Kidney epithelial cell (primary cell): Measurements from ENCODE around the gene HOXA1. TPM values are rescaled to one million over a fixed set of nuclear protein-coding genes. Genes with fewer than 3 reads are reported as not detected.
A peak's percentile ranks its signal among the peaks of the same experiment; 100 is the strongest.

ENCODE experiments used
- DNase-seq: peaks from one replicate; pipeline ENCODE4 v3.0.0-alpha.2; 2010; ENCODE audit warnings: low read depth
- H3K27me3 ChIP-seq: 2 replicates; pipeline ENCODE4 v1.6.0; 2011; ENCODE audit warnings: low read length; ENCODE audit not compliant: control insufficient read depth, insufficient read depth
- H3K36me3 ChIP-seq: 2 replicates; pipeline ENCODE4 v1.5.1; 2011; ENCODE audit warnings: low read length; ENCODE audit not compliant: control insufficient read depth, insufficient read depth
- H3K4me3 ChIP-seq: 2 replicates; pipeline ENCODE4 v1.5.1; 2011; ENCODE audit warnings: low read depth, mild to moderate bottlenecking, control low read depth, low read length
- total RNA-seq: library from RNA; depleted of rRNA; stranded (reverse); fragments of >200 nt; gene quantifications from 2 replicates; pipeline ENCODE4 v1.2.3, GENCODE V29; 2015
- TF ChIP-seq, protein P1 (sequence below): IDR thresholded peaks from 2 replicates; pipeline ENCODE4 v1.5.1; 2011; ENCODE audit warnings: mild to moderate bottlenecking, moderate library complexity, low read length, control low read depth, inconsistent platforms; ENCODE audit not compliant: insufficient read depth, poor library complexity, severe bottlenecking

HOXA1 gene
- total RNA-seq, 1 donor from 2014 or later = 4.3 TPM

DNA sequence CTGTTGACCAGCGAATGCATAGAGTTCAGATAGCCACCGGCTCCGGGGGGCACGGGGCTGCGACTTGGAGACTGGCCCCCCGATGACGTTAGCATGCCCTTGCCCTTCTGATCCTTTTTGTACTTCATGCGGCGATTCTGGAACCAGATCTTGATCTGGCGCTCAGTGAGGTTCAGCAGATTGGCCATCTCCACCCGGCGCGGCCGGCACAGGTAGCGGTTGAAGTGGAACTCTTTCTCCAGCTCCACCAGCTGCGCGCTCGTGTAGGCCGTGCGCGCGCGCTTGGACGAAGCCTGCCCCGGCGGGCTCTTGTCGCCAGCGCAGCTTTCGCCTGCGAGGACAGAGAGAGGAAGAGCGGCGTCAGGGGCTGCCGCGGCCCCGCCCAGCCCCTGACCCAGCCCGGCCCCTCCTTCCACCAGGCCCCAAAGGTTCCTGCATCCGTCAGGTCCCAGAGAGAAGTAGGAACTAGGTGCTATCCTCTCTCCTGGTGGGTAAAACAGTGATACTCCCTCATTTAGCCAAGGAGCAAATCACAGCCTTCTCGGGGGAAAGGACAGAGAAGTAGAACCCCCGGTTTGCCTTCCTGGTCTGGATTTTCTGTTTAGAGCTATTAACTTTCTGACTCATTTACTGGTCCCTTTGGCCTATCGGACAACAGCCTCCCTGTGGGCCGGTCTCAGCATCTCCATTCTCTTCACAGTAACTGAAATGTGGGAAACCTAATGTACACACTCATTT, 12.8 kb upstream of the HOXA1 start:
- H3K27me3 ChIP-seq = no peaks in the 10 kb centered on the region
- DNase-seq = no peak
- no peaks in the 10 kb centered on the region for H3K36me3 ChIP-seq
- TF ChIP-seq, protein P1, sequence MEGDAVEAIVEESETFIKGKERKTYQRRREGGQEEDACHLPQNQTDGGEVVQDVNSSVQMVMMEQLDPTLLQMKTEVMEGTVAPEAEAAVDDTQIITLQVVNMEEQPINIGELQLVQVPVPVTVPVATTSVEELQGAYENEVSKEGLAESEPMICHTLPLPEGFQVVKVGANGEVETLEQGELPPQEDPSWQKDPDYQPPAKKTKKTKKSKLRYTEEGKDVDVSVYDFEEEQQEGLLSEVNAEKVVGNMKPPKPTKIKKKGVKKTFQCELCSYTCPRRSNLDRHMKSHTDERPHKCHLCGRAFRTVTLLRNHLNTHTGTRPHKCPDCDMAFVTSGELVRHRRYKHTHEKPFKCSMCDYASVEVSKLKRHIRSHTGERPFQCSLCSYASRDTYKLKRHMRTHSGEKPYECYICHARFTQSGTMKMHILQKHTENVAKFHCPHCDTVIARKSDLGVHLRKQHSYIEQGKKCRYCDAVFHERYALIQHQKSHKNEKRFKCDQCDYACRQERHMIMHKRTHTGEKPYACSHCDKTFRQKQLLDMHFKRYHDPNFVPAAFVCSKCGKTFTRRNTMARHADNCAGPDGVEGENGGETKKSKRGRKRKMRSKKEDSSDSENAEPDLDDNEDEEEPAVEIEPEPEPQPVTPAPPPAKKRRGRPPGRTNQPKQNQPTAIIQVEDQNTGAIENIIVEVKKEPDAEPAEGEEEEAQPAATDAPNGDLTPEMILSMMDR = no peak
- H3K4me3 ChIP-seq = peak overlapping the region; percentile 24

DNA sequence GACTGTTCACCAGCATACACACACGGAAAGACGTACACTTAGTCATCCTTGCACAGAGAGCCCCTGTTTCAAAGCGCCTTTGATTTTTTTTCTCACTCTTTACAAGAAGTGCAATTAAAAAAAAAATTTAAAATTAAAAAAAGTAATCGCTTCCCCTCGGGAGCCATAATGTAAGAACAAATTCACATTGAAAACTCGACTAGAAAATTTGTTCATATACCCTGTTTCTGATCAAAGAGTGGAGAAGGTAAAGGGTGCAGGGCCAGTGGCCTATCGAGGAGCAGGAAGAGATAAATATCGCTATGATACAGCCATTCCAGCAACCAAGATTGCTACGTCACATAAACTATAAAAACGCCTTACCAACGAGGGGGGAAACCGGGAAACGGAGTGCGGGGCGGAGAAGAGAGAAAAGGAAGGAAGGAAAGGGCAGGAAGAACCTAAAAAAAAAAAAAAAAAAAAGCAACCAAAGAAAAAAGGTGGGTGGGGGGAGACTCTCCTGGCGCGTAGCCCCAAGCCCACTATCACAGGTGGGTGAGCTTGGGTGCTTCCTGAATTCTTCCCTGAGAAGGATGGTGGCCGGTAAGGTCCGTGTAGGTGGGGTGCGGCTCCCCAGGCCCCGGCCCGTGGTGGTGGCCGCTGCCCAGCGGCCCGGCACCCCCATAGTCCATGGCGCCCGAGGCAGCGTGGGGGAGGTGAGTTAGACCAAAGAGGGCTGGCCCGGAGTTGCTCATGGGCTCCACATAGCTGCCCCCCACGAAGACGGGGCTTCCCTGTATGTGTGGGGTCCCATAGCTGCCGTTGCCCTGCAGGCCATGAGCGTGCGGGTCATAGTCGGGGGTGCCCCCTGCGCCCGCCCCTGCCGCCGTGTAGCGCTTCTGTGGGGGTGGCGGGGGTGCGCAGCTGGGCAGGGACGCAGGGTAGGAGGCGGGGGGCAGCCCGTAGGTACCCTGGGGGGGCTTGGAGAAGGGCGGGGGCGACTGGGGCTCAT, 11.9 kb upstream of the HOXA1 start:
- H3K36me3 ChIP-seq = no peaks in the 10 kb centered on the region
- no peaks in the 10 kb centered on the region for H3K27me3 ChIP-seq
- peak overlapping the region; percentile 24 for H3K4me3 ChIP-seq
- TF ChIP-seq, protein P1 = no peak
- DNase-seq = no peak

DNA sequence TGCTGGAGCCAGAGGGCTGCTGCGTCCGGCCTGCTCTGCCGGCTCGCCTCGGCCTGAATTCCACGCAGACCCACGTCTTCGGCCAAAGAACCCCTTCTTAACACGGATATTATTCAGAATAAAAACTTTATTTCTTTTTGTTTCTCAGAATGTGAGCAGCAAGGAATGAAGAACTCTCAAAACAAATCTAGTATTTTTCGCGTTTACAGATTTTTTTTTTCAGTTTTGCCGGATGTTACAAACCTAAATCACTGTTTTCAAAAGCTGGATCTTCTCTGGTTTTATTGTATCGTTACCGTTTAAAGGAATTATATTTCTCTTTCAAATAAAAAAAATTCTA, 11.1 kb upstream of the HOXA1 start:
- Histone ChIP-seq H3K27me3 (no peaks in the 10 kb centered on the region), H3K4me3 (peak overlapping the region; percentile 38), H3K36me3 (no peaks in the 10 kb centered on the region)
- DNase-seq = no peak
- TF ChIP-seq, protein P1 = no peak

DNA sequence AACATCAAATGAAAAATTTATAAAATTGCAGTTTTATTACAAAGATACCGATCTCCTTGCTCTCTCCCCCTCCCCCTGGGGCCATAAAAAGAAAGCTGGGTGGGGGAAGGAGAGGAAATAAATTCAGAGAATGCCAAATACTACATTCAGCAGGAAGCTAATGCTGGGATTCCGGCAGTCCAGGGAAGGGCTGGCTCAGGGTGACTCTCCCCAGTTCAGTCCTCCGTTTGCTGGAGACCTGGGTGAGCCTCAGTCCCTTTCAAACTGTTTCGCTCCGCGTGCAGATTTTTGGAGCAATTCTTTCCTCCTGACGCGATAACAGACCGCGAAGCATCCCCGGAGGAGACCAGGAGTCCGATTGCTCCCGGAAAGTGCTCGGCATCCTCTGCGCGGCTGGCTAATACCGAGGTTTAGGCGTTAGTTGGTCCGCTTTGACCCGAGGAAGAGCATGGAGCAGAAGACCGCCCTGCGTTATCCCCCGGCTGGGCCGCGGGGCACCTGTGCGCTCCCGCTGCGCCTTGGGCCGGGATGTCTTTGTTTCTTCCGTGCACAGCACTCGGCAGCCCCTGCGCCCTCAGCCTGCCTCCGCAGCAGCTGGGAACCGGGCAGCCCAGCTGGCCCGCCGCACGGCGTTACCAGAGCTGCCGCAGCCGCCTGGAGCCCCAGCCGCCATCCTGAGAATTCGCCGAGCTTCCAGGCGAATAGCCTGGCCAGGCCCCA, 10.5 kb upstream of the HOXA1 start:
- H3K27me3 ChIP-seq = no peaks in the 10 kb centered on the region
- TF ChIP-seq, protein P1 = no peak
- H3K36me3 ChIP-seq = no peaks in the 10 kb centered on the region
- peak overlapping the region; percentile 38 for H3K4me3 ChIP-seq
- no peak for DNase-seq

DNA sequence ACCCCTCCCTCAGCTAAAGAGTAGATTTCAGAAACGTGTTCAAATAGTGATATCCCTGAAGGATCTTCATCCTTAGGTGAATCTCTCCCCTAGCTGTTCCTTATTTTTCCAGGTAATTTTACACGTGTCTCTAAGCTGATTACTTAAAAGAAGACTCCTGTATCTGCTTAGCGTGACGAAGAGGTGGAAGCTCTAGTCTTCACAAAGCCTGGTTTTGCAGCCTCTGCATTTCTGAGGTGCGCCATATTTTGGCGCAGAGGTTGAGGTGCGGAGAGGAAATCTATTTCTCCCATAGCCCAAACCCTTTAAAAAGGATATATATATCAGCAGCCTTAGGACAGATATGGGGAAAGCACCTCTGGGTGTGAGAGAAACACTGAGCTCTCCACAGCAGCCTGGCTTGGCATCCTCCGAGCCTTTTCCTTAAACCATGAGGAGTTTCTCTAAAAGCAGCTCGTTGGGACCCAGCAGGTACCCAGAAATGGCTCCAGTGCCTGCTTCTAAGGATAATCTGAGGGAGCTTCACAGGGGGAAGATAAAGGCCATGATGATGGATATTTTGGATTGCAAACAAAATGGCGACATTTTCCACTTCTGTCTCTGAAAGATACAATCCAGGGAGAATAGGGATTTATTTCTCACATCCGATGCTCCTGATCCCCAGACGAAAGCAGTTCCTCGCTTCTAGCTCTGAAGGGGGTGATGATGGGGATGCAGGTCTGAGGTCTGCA, 9.7 kb upstream of the HOXA1 start:
- Histone ChIP-seq H3K27me3 (no peaks in the 10 kb centered on the region), H3K4me3 (no peak overlapping the region), H3K36me3 (no peaks in the 10 kb centered on the region)
- TF ChIP-seq, protein P1 = no peak
- DNase-seq = no peak
